Liver (tissue), 9 donors: ENCODE data around the gene C15orf62. TPM values are rescaled to one million over a fixed set of nuclear protein-coding genes. Genes with fewer than 3 reads are reported as not detected.

ENCODE experiments used
- DNase-seq: peaks from one replicate; pipeline ENCODE4 v3.0.0-alpha.2; 2017; ENCODE audit warnings: low spot score
- H3K27ac ChIP-seq, 2 donors: one replicate each; pipeline ENCODE4 v1.7.0; 2013; ENCODE audit warnings: inconsistent platforms in 2 of 2, low read length in 2 of 2, control low read depth in 1 of 2, low read depth in 1 of 2, mild to moderate bottlenecking in 1 of 2
- H3K27me3 ChIP-seq, 4 donors: one replicate each; pipeline versions ENCODE4 v1.6.1 to v1.7.0; 2013; ENCODE audit warnings: low read length in 3 of 4, inconsistent platforms in 1 of 4, mild to moderate bottlenecking in 1 of 4, moderate library complexity in 1 of 4; ENCODE audit not compliant: control insufficient read depth in 4 of 4, insufficient read depth in 4 of 4
- H3K36me3 ChIP-seq, 4 donors: one replicate each; pipeline versions ENCODE4 v1.6.1 to v1.7.0; 2013; ENCODE audit warnings: low read length in 3 of 4, mild to moderate bottlenecking in 3 of 4, low read depth in 1 of 4, moderate library complexity in 1 of 4; ENCODE audit not compliant: control insufficient read depth in 4 of 4, insufficient read depth in 3 of 4
- H3K4me1 ChIP-seq, 4 donors: one replicate each; pipeline versions ENCODE4 v1.6.1 to v1.7.0; 2013; ENCODE audit warnings: low read length in 3 of 4, mild to moderate bottlenecking in 3 of 4, moderate library complexity in 1 of 4; ENCODE audit not compliant: control insufficient read depth in 4 of 4, insufficient read depth in 4 of 4
- H3K4me3 ChIP-seq, 3 donors: one replicate each; pipeline versions ENCODE4 v1.6.1 to v1.7.0; 2013; ENCODE audit warnings: low read length in 3 of 3, control low read depth in 1 of 3, low read depth in 1 of 3, mild to moderate bottlenecking in 1 of 3
- H3K9ac ChIP-seq, 2 donors: one replicate each; pipeline ENCODE4 v1.7.0; 2013; ENCODE audit warnings: low read length in 2 of 2, mild to moderate bottlenecking in 2 of 2, moderate library complexity in 2 of 2, control low read depth in 1 of 2, low read depth in 1 of 2
- H3K9me3 ChIP-seq, 4 donors: one replicate each; pipeline versions ENCODE4 v1.6.1 to v1.7.0; 2013; ENCODE audit warnings: low read length in 3 of 4; ENCODE audit not compliant: control insufficient read depth in 4 of 4
- FOXA2 ChIP-seq: IDR thresholded peaks from 2 replicates; pipeline ENCODE4 v1.6.1; 2016; ENCODE audit warnings: antibody characterized with exemption
- GABPA ChIP-seq, 2 donors: IDR thresholded peaks in 1 of 2; conservative IDR thresholded peaks in 1 of 2; 2 replicates each; pipeline ENCODE4 v1.6.1; 2016; ENCODE audit warnings: antibody characterized with exemption in 2 of 2, mild to moderate bottlenecking in 1 of 2, moderate library complexity in 1 of 2
- HNF4A ChIP-seq, 2 donors: conservative IDR thresholded peaks; 2 replicates each; pipeline ENCODE4 v1.6.1; 2016; ENCODE audit warnings: antibody characterized with exemption in 2 of 2, mild to moderate bottlenecking in 2 of 2
- HNF4G ChIP-seq: IDR thresholded peaks from 2 replicates; pipeline ENCODE4 v1.6.1; 2016; ENCODE audit warnings: antibody characterized with exemption
- JUND ChIP-seq, 2 donors: IDR thresholded peaks; 2 replicates each; pipeline ENCODE4 v1.6.1; 2016; ENCODE audit warnings: antibody characterized with exemption in 2 of 2
- NR2F2 ChIP-seq: IDR thresholded peaks from 2 replicates; pipeline ENCODE4 v1.6.1; 2016; ENCODE audit warnings: antibody characterized with exemption
- RAD21 ChIP-seq, 2 donors: IDR thresholded peaks; 2 replicates each; pipeline ENCODE4 v1.6.1; 2016; ENCODE audit warnings: antibody characterized with exemption in 2 of 2, mild to moderate bottlenecking in 2 of 2
- RXRA ChIP-seq, 2 donors: IDR thresholded peaks; 2 replicates each; pipeline ENCODE4 v1.6.1; 2017 to 2018; ENCODE audit warnings: antibody characterized with exemption in 2 of 2, mild to moderate bottlenecking in 1 of 2
- SP1 ChIP-seq: IDR thresholded peaks from 2 replicates; pipeline ENCODE4 v1.6.1; 2018; ENCODE audit warnings: antibody characterized with exemption, mild to moderate bottlenecking
- TAF1 ChIP-seq: conservative IDR thresholded peaks from 2 replicates; pipeline ENCODE4 v1.6.1; 2016; ENCODE audit warnings: antibody characterized with exemption, mild to moderate bottlenecking
- YY1 ChIP-seq: IDR thresholded peaks from 2 replicates; pipeline ENCODE4 v1.6.1; 2016; ENCODE audit warnings: antibody characterized with exemption, mild to moderate bottlenecking
- WGBS: extraction: QIAGEN DNeasy Blood & Tissue Kit; methylation state at CpG from one replicate; pipeline ENCODE4 v1.1.7; 2013; 5-methylcytosine and 5-hydroxymethylcytosine counted together
- polyA plus RNA-seq, 2 donors: library from polyadenylated mRNA; stranded (reverse) in 1 of 2; unstranded in 1 of 2; fragments of 200-250 nt in 1 of 2; fragments of >200 nt in 1 of 2; fragmentation: Nextera tagmentation in 1 of 2; extraction: Ambion mirVana in 1 of 2; gene quantifications; one replicate each; pipeline versions ENCODE4 v1.2.1 to v1.2.3, GENCODE V29; 2013 to 2015
- total RNA-seq, 2 donors: library from RNA; depleted of rRNA; stranded (reverse); fragments of >200 nt; gene quantifications; one replicate each; pipeline ENCODE4 v1.2.3, GENCODE V29; 2014
- TF ChIP-seq, protein P1 (sequence below): IDR thresholded peaks from 2 replicates; pipeline ENCODE4 v1.6.1; 2016; ENCODE audit warnings: antibody characterized with exemption, mild to moderate bottlenecking
- TF ChIP-seq, protein P2 (sequence below): IDR thresholded peaks from 2 replicates; pipeline ENCODE4 v1.6.1; 2016; ENCODE audit warnings: antibody characterized with exemption
- TF ChIP-seq, protein P3 (sequence below): fragments of 150-350 bp; IDR thresholded peaks from 2 replicates; pipeline ENCODE4 v1.5.1; 2017; ENCODE audit warnings: improper control_type of control experiment, low read depth, low read length; ENCODE audit not compliant: missing input control
- donor health status: healthy.
- donor health status: healthy.
- donor health status: healthy.
- donor health status: healthy.
- donor health status: healthy.

C15orf62 gene
- total and polyA plus RNA-seq, 4 donors: 0.19 to 0.92 (median 0.59) TPM

DNA sequence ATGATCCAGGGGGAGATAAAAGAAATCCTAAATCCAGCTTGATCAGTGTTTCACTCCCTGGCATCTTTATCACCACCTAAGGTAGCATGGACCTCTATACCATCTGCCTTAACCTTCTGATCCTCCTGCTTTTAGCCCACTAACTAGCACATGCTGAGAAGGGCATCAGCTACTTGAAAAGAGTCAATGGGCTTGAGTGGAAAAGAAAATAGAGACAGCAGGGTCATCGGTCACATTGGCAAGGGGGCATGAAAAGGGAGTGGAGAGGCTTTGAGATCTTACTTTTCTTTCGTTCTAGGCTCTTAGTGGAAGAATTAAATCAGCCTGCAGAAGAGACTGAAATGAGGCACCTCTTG lies 36.9 kb downstream of the C15orf62 start:
- H3K4me3 ChIP-seq: peak overlapping the region; percentile 70 to 100 (median 76)
- H3K9ac ChIP-seq: peak overlapping the region; percentile 37 to 95
- H3K27ac ChIP-seq: peak overlapping the region; percentile 90 to 97
- no peak for DNase-seq
- no peaks in the 10 kb centered on the region for H3K27me3 ChIP-seq
- WGBS: 0% methylated on average over 2 of the region's 2 CpGs
- no peaks in the 10 kb centered on the region for H3K9me3 ChIP-seq
- TF ChIP-seq RAD21 (IDR thresholded peaks at IDR 0.05) (no peak), JUND (IDR thresholded peaks at IDR 0.05) (no peak), TAF1 (no peak)
- H3K4me1 ChIP-seq: peaks cover 10 to 60% (median 52%) of the 10 kb centered on the region in 4 donors
- H3K36me3 ChIP-seq: peaks cover 3 to 12% (median 7%) of the 10 kb centered on the region in 4 donors

DNA sequence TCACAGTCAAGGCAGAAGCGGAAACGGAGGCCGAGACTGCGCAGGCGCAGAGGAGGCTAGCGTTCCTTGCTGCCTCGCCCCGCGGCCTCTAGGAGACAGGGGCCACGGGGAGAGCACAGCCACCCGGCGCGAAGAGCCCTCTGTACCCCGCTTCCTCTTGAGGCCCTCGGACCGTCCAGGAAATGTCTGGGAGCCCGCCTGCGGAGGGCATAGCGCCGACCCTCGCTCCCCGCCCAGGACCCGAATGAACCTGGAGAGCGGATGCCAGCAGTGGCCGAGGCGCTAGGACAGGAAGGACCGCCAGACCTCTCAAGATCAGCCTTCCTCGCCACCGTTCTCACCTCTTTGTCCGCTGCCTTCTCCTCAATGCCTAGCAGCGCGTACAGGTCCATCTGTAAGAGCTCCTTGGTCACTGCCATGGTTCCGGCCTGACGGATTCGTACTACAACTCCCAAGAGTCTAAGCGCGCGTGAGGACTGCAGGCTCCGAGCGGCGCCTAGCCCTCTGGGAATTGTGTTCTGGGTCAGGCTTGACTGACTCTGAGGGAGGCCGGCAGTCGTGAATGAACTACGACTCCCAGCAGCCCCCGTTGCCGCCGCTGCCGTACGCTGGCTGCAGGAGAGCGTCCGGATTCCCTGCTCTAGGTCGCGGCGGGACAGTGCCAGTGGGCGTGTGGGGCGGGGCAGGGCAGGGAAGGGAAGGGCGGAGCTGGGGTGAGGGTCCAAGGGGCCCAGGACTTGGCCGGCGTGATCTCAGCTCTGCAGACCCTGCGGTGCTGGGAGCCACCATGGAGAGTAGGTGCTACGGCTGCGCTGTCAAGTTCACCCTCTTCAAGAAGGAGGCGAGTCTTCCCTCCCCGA lies 37.5 kb downstream of the C15orf62 start, which contains the start of the genes DNAJC17 and ZFYVE19:
TSS of gene DNAJC17 (minus strand) at position 446 of the 860 bp plus-strand sequence. CDS start at position 419, 27 bp downstream.
TSS of gene ZFYVE19 (plus strand) at position 62 of the 860 bp plus-strand sequence. CDS start at position 563, 501 bp downstream.
- H3K4me1 ChIP-seq: peaks cover 10 to 56% (median 46%) of the 10 kb centered on the region in 4 donors
- peak; percentile 91 for DNase-seq
- H3K27me3 ChIP-seq: no peaks in the 10 kb centered on the region
- WGBS: under 1% methylated on average over 64 of the region's 64 CpGs
- TF ChIP-seq FOXA2 (no peak), HNF4G (no peak), JUND (IDR thresholded peaks at IDR 0.05) (no peak), SP1 (peak; percentile 82), NR2F2 (no peak), TAF1 (peak; percentile 49), HNF4A (conservative IDR thresholded peaks at IDR 0.05) (peak; percentile 29 to 56), YY1 (peak; percentile 94), RXRA (IDR thresholded peaks at IDR 0.05) (peak; percentile 59 to 67), RAD21 (IDR thresholded peaks at IDR 0.05) (peak; percentile 8 to 34), GABPA (IDR thresholded peaks at IDR 0.05 in 1 of 2, conservative IDR thresholded peaks at IDR 0.05 in 1 of 2) (peak in 1 of 2 donors; percentile 63)
- TF ChIP-seq, protein P1, sequence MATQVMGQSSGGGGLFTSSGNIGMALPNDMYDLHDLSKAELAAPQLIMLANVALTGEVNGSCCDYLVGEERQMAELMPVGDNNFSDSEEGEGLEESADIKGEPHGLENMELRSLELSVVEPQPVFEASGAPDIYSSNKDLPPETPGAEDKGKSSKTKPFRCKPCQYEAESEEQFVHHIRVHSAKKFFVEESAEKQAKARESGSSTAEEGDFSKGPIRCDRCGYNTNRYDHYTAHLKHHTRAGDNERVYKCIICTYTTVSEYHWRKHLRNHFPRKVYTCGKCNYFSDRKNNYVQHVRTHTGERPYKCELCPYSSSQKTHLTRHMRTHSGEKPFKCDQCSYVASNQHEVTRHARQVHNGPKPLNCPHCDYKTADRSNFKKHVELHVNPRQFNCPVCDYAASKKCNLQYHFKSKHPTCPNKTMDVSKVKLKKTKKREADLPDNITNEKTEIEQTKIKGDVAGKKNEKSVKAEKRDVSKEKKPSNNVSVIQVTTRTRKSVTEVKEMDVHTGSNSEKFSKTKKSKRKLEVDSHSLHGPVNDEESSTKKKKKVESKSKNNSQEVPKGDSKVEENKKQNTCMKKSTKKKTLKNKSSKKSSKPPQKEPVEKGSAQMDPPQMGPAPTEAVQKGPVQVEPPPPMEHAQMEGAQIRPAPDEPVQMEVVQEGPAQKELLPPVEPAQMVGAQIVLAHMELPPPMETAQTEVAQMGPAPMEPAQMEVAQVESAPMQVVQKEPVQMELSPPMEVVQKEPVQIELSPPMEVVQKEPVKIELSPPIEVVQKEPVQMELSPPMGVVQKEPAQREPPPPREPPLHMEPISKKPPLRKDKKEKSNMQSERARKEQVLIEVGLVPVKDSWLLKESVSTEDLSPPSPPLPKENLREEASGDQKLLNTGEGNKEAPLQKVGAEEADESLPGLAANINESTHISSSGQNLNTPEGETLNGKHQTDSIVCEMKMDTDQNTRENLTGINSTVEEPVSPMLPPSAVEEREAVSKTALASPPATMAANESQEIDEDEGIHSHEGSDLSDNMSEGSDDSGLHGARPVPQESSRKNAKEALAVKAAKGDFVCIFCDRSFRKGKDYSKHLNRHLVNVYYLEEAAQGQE: peak; percentile 67
- TF ChIP-seq, protein P2, sequence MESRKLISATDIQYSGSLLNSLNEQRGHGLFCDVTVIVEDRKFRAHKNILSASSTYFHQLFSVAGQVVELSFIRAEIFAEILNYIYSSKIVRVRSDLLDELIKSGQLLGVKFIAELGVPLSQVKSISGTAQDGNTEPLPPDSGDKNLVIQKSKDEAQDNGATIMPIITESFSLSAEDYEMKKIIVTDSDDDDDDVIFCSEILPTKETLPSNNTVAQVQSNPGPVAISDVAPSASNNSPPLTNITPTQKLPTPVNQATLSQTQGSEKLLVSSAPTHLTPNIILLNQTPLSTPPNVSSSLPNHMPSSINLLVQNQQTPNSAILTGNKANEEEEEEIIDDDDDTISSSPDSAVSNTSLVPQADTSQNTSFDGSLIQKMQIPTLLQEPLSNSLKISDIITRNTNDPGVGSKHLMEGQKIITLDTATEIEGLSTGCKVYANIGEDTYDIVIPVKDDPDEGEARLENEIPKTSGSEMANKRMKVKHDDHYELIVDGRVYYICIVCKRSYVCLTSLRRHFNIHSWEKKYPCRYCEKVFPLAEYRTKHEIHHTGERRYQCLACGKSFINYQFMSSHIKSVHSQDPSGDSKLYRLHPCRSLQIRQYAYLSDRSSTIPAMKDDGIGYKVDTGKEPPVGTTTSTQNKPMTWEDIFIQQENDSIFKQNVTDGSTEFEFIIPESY: peak; percentile 85
- TF ChIP-seq, protein P3, sequence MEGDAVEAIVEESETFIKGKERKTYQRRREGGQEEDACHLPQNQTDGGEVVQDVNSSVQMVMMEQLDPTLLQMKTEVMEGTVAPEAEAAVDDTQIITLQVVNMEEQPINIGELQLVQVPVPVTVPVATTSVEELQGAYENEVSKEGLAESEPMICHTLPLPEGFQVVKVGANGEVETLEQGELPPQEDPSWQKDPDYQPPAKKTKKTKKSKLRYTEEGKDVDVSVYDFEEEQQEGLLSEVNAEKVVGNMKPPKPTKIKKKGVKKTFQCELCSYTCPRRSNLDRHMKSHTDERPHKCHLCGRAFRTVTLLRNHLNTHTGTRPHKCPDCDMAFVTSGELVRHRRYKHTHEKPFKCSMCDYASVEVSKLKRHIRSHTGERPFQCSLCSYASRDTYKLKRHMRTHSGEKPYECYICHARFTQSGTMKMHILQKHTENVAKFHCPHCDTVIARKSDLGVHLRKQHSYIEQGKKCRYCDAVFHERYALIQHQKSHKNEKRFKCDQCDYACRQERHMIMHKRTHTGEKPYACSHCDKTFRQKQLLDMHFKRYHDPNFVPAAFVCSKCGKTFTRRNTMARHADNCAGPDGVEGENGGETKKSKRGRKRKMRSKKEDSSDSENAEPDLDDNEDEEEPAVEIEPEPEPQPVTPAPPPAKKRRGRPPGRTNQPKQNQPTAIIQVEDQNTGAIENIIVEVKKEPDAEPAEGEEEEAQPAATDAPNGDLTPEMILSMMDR: peak; percentile 4
- H3K9me3 ChIP-seq: no peaks in the 10 kb centered on the region
- peak within 1 kb of the TSS; percentile 76 to 100 (median 77) for H3K4me3 ChIP-seq
- H3K27ac ChIP-seq: peak within 1 kb of the TSS; percentile 90 to 97
- peaks cover 3 to 12% (median 8%) of the 10 kb centered on the region in 4 donors for H3K36me3 ChIP-seq
- H3K9ac ChIP-seq: peak within 1 kb of the TSS; percentile 51 to 95
